Duodenal mucosa (tissue), 2 donors: ENCODE measurements around the gene DHTKD1.

Source experiments
- H3K27ac ChIP-seq: one replicate; pipeline ENCODE4 v1.7.0; 2013; ENCODE audit warnings: low read depth, low read length
- H3K27me3 ChIP-seq, 2 donors: one replicate each; pipeline ENCODE4 v1.7.0; 2013; ENCODE audit warnings: low read length in 2 of 2, control low read depth in 1 of 2; ENCODE audit not compliant: insufficient read depth in 2 of 2, control insufficient read depth in 1 of 2
- H3K36me3 ChIP-seq, 2 donors: one replicate each; pipeline ENCODE4 v1.7.0; 2013; ENCODE audit warnings: low read length in 2 of 2, control low read depth in 1 of 2; ENCODE audit not compliant: insufficient read depth in 2 of 2, control insufficient read depth in 1 of 2
- H3K4me1 ChIP-seq, 2 donors: one replicate each; pipeline ENCODE4 v1.7.0; 2013; ENCODE audit warnings: low read length in 2 of 2, control low read depth in 1 of 2; ENCODE audit not compliant: insufficient read depth in 2 of 2, control insufficient read depth in 1 of 2
- H3K4me3 ChIP-seq, 2 donors: one replicate each; pipeline ENCODE4 v1.7.0; 2013; ENCODE audit warnings: low read length in 2 of 2, low read depth in 1 of 2
- H3K9ac ChIP-seq, 2 donors: one replicate each; pipeline ENCODE4 v1.7.0; 2013; ENCODE audit warnings: low read length in 2 of 2, low read depth in 1 of 2
- H3K9me3 ChIP-seq, 2 donors: one replicate each; pipeline ENCODE4 v1.7.0; 2013; ENCODE audit warnings: low read length in 2 of 2, control low read depth in 1 of 2; ENCODE audit not compliant: control insufficient read depth in 1 of 2

DHTKD1 gene

DNA sequence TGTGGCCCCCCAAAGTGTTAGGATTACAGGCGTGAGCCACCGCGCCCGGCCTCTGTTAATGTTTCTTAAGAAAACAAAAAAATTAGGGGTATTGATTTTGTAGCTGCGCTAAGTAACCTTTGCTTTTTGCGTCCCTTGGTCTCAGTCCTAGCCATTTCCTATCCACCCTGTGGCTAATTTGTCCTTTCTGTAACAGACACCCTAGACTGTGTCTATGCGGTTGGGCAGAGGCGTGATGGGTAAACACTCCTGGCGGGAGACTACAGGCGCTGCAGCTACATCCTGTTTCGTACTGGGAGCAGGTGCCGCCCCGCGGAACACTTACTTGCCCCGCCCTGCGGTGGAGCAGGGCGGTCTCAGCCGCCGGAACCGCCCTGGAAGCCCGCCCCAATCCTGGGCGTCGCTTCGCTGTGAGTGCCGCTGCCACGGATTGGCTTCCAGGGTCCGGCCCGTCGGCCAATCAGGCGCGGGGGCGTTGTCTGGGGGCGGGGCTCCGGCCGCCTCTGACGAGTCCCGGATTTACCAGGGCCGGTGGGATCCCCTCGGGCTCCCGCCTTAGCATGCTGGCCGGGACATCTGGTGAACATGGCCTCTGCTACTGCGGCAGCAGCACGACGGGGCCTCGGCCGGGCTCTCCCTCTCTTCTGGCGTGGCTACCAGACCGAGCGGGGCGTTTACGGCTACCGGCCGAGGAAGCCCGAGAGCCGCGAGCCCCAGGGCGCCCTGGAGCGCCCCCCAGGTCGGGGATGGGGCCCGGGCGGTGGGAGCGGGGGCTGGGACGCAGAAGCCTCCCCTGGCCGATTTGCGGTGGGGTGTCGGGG, at the start of gene DHTKD1:
Gene DHTKD1 (plus strand): TSS at position 506 of the 821 bp plus-strand sequence. CDS start 80 bp downstream, at position 586.
- H3K36me3 ChIP-seq: no peaks in the 10 kb centered on the region
- peak within 1 kb of the TSS; percentile 66 for H3K27ac ChIP-seq
- no peaks in the 10 kb centered on the region for H3K9me3 ChIP-seq
- H3K4me1 ChIP-seq: peaks cover 5 to 6% of the 10 kb centered on the region in 2 donors
- peak within 1 kb of the TSS; percentile 76 to 84 for H3K4me3 ChIP-seq
- H3K9ac ChIP-seq: peak within 1 kb of the TSS; percentile 76 to 90
- H3K27me3 ChIP-seq: no peaks in the 10 kb centered on the region

DNA sequence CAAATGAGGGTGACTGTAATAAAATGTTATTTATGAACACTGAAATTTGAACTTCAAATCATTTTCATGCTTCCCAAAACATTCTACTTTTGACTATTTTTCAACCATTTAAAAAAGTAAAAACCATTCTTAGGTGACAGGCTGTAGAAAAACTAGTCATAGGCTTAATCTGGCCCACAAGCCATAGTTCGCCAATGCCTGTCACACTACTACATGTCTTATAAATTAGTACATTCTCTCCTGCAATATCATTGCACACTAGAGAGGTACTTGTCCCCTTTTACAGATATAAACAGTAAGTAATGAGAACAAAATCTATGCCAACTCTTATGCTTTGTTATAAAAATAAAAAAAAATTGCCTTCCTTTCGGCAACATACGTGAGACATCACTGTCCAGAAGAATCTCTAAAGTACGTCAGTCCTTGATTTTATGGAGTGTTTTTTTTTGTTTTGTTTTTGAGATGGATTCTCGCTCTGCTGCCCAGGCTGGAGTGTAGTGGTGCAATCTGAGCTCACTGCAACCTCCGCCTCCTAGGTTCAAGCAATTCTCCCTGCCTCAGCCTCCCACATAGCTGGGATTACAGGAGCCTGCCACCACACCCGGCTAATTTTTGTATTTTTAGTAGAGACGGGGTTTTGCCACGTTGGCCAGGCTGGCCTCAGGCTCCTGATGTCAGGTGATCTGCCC, 49.3 kb upstream of the DHTKD1 start:
- H3K4me1 ChIP-seq: peaks cover 0 to 4% of the 10 kb centered on the region in 2 donors
- no peak overlapping the region for H3K27ac ChIP-seq
- H3K9ac ChIP-seq: no peak overlapping the region
- no peaks in the 10 kb centered on the region for H3K9me3 ChIP-seq
- peaks cover 0 to 6% of the 10 kb centered on the region in 2 donors for H3K36me3 ChIP-seq
- no peak overlapping the region for H3K4me3 ChIP-seq
- no peaks in the 10 kb centered on the region for H3K27me3 ChIP-seq

DNA sequence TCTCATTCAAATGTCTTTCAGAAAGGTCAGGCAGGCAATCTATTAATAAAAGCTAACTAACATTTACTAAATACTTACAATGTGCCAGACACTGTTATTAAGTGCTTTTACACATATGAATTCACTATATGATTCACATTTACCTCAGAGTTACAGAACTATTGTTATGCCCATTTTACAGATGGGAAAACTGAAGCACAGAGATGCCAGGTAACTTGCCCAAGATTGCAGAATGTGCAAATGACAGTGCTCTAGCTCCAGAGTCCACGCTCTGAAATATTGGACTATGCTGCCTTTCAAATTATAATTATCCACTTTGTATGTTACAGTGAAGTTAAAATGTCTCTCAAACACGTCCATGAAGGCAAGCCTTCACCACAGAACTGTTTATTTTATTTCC, 48.2 kb upstream of the DHTKD1 start:
- H3K4me3 ChIP-seq: no peak overlapping the region
- no peaks in the 10 kb centered on the region for H3K9me3 ChIP-seq
- peaks cover 0 to 6% of the 10 kb centered on the region in 2 donors for H3K36me3 ChIP-seq
- no peaks in the 10 kb centered on the region for H3K27me3 ChIP-seq
- H3K9ac ChIP-seq: no peak overlapping the region
- H3K27ac ChIP-seq: no peak overlapping the region
- H3K4me1 ChIP-seq: peaks cover 0 to 4% of the 10 kb centered on the region in 2 donors

- Histone ChIP-seq H3K9me3 (no peaks in the 10 kb centered on the region), H3K9ac (no peak overlapping the region), H3K36me3 (peaks cover 0 to 9% of the 10 kb centered on the region in 2 donors), H3K4me3 (peak overlapping the region in 1 of 2 donors; percentile 52), H3K27ac (no peak overlapping the region), H3K4me1 (peaks cover 0 to 4% of the 10 kb centered on the region in 2 donors), H3K27me3 (no peaks in the 10 kb centered on the region)
These were observed 46.0 kb upstream of the DHTKD1 start for GRCh38 chr10:12022580-12023257.

- no peaks in the 10 kb centered on the region for H3K9me3 ChIP-seq
- no peak overlapping the region for H3K27ac ChIP-seq
- peaks cover 7 to 21% of the 10 kb centered on the region in 2 donors for H3K36me3 ChIP-seq
- no peak overlapping the region for H3K4me3 ChIP-seq
- H3K27me3 ChIP-seq: no peaks in the 10 kb centered on the region
- H3K4me1 ChIP-seq: peaks cover 0 to 4% of the 10 kb centered on the region in 2 donors
- H3K9ac ChIP-seq: no peak overlapping the region
These were observed 43.2 kb upstream of the DHTKD1 start for GRCh38 chr10:12025591-12025990.

- Histone ChIP-seq H3K27ac (no peak overlapping the region), H3K4me1 (no peaks in the 10 kb centered on the region), H3K9me3 (no peaks in the 10 kb centered on the region), H3K9ac (no peak overlapping the region), H3K4me3 (no peak overlapping the region), H3K27me3 (no peaks in the 10 kb centered on the region), H3K36me3 (peaks cover 7 to 18% of the 10 kb centered on the region in 2 donors)
These were observed 41.2 kb upstream of the DHTKD1 start for GRCh38 chr10:12027539-12027938.

- Histone ChIP-seq H3K36me3 (peaks cover 7 to 42% of the 10 kb centered on the region in 2 donors), H3K4me1 (no peaks in the 10 kb centered on the region)
These were observed 37.4 kb upstream of the DHTKD1 start for GRCh38 chr10:12031404-12031803.

GRCh38 chr10:12036073-12036655, 32.6 kb upstream of the DHTKD1 start:
- Histone ChIP-seq H3K27me3 (no peaks in the 10 kb centered on the region), H3K27ac (no peak overlapping the region), H3K9me3 (no peaks in the 10 kb centered on the region), H3K4me1 (peaks cover 5 to 8% of the 10 kb centered on the region in 2 donors), H3K36me3 (peaks cover 0 to 25% of the 10 kb centered on the region in 2 donors), H3K4me3 (no peak overlapping the region), H3K9ac (no peak overlapping the region)

More at GRCh38 chr10:12031404-12031803, 37.4 kb upstream of the DHTKD1 start:
- H3K9me3 ChIP-seq: no peaks in the 10 kb centered on the region
- no peaks in the 10 kb centered on the region for H3K27me3 ChIP-seq
- H3K4me3 ChIP-seq: no peak overlapping the region
- H3K9ac ChIP-seq: no peak overlapping the region
- H3K27ac ChIP-seq: no peak overlapping the region

DNA sequence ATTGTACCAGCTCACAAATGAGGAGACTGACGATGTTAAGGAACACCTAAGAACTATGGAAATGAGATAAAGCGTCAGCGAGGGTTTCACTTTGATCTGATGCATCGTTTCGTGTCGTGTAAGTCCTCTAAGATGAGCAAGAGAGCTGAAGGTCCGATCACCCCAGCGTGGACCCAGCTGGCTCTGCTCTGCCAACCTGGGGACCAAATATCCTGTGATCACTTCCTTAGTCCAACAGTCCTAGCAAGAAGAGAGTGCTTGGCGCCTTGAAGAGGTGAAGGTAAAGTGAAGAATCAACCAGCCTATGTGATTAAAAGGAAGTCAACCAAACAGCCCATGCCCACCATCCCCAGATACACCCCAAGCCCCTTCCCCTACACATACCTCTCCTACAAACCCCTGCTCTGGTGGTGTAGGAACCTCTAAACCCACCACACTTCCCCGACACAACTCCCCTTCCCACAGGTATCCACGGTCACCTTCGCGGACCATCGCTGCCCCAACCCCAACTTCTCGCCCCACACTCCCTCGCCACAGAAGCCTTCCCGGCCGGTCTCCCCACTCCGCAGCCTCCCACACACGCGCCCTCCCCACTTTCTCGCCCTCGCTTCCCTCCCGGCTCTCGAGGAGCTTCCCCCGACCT, 26.9 kb upstream of the DHTKD1 start:
- Histone ChIP-seq H3K4me3 (peak overlapping the region; percentile 92 to 97), H3K36me3 (no peaks in the 10 kb centered on the region), H3K27me3 (no peaks in the 10 kb centered on the region), H3K9me3 (no peaks in the 10 kb centered on the region), H3K4me1 (peaks cover 11 to 13% of the 10 kb centered on the region in 2 donors), H3K27ac (peak overlapping the region; percentile 88), H3K9ac (peak overlapping the region; percentile 85 to 87)
